C1 segment of cervical spinal cord (tissue), 14 donors: Measurements from ENCODE around the gene RANBP3.

ENCODE experiments used
- DNase-seq, 14 donors: peaks; one replicate each; lab custom pipeline; 2025; lab: John Stamatoyannopoulos, UW

RANBP3 gene

DNA sequence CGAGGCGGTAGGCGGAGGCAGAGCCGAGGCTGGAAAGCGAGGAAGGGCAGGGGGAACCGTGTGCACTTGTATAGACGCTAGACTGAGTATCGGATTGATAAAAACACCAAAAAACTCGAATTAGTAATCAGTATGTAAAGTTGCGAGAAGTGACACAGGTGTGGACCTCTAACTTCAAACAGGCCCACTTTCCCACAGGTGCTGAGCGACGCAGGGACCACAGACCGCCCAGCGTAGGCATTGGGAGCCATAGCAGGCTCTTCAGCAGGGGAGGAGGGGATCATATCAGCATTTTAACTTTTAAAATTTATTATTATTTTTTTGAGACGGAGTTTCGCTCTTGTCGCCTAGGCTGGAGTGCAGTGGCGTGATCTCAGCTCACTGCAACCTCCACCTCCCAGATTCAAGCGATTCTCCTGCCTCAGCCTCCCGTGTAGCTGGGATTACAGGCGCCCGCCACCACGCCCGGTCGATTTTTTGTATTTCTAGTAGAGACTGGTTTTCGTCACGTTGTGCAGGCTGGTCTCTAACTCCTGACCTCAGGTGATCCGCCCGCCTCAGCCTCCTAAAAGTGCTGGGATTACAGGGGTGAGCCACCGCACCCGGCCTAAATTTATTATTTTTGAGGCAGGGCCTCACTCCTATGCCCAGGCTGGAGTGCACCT lies 72.7 kb downstream of the RANBP3 start:
- DNase-seq: no peak

DNA sequence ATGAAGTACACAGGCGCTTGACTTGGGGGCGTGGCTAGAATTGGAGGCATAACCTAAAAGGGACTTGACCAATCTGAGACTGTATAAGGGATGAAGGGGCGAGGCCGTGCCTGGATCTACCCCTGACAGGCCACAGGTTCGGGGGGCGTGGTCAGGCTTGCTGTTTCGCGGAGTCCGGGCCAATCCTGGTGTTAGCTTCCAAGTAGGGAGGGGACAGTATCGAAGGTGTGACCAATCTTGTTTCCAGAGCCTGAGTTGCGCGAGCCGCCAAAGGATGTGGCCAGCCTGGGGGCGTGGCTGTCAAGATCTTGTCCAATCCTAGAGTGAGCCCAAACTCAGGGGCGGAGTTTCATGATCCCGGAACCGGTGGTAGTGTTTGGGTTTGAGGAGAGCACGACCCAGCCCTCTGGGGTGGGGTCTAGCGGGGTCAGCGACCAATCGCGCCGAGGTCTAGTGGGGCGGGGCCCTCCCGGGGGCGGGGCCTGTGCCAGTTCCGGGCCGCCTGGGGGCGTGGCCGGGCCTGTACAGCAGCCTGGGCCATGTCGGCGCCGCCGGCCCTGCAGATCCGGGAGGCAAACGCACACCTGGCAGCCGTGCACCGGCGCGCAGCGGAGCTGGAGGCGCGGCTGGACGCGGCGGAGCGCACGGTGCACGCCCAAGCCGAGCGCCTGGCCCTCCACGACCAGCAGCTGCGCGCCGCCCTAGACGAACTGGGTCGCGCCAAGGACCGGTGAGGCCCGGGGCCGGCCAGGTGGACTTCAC lies 73.4 kb downstream of the RANBP3 start, which contains the start of gene VMAC:
Gene VMAC, plus strand, starts transcription at position 521 of the 762 bp plus-strand sequence. Its CDS starts 19 bp downstream, at position 540.
- DNase-seq: peak; percentile 95 to 100 (median 99)

DNA sequence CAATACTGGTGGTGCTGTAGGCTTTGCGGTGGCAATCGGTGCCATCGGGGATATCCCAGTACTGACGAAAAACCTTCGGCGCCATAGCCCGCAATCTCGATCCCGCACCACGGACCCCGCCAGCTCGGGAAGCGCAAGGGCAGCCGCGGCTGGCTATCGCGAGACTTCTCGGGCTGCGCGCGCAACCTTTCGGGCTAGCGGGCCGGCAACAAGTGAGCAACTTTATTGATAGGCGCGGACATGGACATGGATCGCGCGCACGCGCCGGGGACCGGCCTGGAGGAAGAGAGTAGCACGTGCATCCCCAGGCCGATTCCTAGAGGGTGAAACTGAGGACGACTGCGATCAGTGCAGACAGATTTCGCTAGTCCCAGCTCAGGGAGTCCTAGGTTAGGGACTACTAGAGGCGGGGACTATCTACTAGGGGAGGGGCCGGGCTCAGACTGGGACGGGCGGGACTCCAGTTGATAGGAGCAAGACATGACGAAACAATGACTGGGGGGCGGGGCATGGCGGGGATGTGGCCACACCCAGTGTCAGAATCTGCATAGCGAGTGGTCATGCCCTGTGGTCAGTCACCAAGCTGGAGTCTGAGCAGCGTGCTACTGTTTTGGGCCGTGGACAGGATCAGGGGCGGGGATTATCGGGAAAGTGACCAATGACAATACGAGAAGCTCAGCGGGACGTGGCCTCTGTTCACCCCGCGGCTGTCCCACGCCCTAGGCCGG lies 74.2 kb downstream of the RANBP3 start, which contains the start of gene NDUFA11:
Gene NDUFA11, minus strand, starts transcription at position 167 of the 728 bp plus-strand sequence. Its CDS starts 82 bp downstream, at position 85.
- peak; percentile 95 to 100 (median 99) for DNase-seq

DNA sequence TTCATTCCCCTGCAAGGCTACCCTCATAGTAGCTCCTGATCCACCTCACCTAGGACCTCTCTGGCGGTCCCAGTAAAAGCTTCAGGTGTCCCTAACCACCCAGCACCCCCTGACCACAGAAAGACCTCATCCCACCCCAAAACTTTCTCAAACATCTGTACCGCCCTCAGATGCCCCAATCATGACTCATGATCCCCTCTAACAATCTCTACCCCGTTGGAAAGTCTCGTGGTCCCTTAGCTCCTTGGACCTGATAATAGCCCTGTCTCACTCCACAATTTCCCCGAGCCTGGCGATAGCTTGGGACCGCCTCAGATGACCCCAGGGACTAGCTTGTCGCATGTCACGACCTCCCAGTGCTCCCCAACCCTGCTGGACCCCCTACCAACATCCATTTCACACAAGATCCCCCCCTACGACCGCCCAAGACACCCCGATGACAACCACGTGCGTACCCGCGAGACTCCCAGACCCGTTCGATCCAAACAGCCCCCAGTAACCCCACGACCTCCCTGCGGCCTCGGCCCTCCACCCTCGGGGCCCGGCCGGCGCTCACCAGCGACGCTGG lies 74.8 kb downstream of the RANBP3 start:
- no peak for DNase-seq

DNA sequence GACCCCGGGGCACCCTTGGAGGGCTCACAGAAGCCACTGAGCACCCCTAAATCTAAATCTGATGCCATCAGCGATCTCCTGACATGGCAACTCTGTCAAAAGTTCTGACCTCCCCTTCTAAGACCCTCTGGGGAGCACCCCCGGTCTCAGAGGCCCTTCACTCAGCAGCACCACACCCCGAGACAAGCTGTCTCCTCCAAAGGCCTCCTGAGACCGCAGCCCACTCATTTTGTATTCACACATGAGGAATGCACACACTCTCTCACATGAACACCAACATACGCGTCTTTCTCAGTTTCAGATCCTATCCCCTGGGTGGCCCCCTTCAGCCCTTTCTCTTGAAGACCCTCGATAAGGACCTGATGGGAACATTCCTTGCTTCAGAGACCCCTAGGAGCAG lies 77.0 kb downstream of the RANBP3 start:
- no peak for DNase-seq

DNA sequence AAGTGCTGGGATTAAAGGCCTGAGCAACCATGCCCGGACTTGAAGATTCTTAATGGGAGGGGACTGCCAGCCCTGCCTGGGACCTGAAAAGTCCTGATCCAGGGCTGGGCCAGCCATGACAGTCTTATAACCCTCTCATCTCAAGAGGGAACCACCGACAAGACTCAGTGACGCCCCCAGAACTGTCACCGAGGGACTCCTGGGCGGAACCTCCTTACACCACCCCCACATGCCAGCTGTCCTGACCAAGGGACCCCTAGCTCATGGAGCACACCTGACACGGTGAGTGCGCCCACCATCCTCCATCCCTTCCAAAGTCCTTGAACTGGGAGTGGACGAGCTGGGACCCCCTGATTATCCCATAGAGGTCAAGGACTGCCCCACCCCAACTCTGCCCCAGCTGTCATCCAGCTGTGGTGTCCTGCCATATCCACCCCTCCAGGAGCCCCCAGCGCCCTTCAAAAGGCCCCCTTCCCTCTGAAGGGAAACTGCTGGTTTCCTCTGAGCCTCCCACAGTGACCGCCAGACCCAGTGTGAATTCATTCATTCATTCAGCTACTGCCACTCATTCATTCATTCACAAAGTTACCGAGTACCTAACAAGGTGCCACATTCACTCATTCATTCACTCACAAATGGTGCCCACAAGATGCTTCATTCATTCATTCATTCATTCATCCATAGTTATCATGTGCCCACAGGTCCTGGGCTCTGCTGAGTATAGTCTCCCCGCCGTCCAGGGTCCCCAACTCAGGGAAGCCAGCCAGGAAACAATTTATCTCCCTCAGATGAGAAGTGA lies 78.0 kb downstream of the RANBP3 start:
- no peak for DNase-seq

DNA sequence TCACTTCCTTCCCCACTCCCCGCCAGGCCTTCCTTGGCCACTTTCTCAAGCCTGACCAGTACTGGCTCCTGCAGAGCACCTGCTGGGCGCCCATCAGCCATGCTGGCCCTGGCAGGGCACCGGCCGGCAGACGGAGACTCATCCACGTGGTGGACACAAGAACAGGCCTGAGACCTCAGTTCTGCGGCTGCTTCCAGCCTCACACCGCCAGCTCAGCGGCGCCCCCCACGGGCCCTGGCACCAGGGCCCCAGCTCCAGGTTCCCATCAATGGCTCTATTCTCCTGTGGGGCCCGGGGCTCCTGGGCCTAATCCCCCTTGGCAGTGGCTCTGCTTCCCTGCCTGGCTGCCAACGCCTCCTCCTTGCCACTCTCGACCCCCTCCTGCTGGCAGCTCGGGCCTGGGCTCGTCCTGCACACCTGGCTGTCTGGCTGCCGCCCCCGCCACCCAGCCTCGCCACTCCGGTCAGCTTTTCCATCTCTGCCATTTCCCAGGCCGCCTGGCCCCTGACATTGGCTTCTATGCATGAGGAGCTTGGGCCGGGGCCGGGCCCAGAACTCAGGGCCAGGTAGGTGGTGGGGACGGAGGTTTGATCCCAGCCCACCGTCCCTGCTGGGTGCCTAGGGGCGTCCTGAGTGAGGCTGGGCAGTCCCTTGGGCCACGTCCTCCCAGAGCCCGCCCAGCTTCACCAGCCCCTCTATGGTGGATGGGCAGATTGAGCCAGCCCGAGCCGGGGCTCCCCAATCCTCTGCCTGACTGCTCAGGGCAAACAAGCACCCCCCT lies 80.6 kb downstream of the RANBP3 start:
- DNase-seq: peak in 1 of 14 donors; percentile 32

DNA sequence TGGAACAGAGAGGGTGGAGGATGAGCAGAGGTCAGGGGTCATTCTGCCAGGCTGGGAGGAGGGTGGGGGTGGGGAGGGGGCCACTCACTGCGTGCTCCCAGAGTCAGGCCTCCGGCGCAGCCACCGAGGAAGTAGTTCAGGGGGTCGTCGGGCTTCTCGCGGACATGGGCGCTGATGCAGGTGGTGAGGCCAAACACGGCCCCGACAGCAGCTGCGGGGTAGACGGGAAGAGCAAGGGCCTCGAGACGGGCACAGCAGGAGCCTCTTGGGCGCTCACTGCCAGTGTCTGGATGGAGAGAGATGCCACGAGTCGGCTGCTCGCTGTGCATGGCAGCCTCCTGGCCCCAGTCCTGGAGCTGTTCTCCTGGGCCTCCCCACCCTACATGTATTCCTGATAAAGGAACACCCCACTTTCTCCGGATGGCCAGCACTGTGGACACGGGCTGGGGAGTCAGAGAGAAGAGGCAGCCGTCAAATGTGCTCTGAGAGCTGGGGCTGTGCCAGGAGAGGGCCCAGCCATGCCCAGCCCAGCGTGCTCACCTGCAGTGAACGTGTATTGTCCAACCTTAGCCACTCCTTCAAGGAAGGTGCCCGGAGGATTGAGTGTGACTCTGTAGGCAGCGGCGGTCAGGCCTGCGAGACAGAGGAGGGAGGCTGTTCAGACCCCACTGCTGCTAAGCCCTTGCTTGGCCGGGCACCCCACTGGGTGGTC lies 81.4 kb downstream of the RANBP3 start:
- no peak for DNase-seq

DNA sequence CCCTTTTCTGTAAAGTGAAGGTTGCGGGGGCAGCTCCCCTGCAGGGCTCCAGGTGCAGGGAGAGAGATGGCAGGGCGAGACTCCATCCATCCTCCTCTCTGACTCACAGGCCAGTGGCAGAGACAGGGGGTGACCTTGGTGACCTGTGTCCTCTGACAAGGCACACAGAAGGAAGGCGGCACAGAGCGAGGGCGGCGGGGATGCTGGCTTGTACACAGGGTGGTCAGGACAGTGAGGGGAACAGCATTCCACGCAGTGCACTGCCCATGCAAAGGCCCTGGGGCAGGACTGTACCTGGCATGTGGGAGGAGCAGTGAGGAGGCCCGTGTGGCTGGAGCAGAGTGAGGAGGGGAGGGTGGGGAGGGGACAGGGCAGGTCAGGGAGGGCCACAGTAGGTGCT lies 82.0 kb downstream of the RANBP3 start:
- DNase-seq: no peak

DNA sequence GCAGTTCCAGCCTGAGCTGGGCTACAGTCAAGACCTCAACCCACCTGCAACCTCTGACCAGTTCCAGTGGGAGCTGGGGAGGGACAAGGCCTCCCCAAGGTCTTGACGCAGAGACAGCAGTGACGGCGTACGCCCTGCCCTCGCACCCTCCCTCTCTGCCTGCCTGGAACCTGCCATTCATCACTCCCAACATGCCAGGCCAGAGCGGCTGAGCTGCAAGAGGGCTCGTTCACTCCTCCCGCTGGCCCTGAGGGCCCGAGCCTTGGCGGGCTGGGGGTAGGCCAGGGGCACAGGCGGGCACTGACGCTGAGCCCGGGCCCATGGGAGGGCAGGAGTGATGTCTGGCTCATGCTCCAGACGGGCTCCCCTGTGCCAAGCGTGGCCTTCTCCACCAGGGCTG lies 82.5 kb downstream of the RANBP3 start:
- DNase-seq: no peak

DNA sequence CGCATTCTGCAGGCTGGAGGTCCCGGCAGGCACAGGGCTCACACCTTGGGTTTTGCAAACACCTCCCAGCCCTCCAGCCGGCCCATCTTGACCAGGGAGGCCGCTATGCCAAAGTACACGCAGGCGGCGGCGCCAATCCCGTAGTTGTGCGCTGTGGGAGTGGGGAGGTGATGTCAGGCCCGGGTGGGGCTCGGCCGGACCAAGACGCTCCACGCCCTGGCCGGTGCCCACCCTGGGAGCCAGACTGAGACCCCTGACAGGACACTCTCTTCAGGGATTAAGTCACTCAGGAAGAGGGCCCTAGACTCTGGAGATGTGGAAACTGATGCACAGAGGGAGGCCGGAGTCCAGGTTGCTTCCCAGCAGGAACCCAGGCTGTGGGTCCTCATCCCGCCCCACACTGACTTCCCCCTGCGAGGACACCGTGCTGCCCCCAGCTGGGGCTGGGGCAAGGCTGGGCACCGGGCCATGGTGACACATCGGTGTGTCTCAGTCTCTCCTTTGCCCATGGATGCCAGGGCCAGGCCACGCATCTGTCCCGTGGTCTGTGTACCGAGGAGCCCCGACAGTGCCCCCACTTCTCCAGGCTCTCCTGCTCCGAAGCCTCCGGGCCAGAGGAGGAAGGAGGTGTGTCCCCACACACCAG lies 83.1 kb downstream of the RANBP3 start:
- no peak for DNase-seq

DNA sequence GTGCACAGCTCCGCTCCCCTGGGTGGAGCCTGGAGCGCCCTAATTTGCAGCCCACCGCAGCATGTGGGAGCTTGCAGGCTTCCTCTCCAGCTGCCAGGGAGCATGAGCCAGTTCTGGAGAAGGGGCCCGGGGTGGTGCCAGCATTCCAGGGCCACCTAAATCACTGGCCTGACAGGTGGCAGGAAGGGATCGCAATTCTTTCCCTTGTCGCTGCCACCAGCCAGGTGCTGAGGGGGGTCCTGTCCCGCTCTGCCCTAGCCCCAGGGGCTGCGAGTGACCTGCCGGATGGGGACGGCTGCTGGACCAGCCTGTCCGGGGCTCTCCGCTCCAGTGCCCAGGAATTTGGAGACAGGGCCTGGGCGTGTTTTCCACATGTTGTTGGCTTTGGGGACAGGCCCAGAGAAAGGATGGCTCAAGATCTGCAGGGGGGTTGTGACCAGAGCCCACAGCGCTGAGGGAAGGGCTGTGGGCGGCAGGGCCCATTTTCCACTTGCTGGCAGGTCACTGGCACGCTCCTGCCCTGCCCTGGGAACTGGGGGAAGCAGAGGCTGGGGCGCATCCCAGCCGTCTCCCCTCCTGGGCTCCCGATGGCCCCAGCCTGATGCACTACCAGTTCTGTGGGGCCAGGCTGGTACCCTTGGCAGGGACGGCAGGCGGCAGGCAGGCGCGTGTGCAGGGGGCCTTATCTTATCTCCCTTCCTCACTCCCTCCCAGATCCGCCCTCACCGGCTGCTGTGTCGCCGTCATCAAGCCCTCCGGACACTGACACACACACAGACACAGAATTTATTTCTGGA lies 83.8 kb downstream of the RANBP3 start:
- DNase-seq: no peak

DNA sequence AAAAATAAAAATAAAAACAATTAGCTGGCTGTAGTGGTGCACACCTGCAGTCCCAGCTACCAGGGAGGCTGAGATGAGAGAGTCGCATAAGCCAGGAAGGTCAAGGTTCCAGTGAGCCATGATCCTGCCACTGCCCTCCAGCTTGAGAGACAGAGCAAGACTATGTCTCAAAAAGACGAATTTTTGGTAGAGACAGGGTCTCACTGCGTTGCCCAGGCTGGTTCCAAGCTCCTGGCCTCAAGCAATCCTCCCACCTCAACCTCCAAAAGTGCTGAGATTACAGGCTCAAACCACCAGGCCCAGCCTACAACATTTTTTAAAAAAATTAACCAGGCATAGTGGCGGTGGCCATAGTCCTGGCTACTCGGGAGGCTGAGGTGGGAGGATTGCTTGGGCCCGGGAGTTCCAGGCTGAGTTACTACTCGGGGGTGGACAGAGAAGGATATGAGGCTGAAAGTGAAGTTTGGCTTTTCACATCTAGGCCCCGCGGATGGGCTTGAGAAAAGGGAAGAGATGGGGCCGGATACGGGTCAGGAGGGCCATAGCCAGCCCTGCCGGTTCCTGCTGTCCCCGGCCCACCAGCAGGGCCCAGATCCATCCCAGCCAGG lies 84.5 kb downstream of the RANBP3 start:
- no peak for DNase-seq

DNA sequence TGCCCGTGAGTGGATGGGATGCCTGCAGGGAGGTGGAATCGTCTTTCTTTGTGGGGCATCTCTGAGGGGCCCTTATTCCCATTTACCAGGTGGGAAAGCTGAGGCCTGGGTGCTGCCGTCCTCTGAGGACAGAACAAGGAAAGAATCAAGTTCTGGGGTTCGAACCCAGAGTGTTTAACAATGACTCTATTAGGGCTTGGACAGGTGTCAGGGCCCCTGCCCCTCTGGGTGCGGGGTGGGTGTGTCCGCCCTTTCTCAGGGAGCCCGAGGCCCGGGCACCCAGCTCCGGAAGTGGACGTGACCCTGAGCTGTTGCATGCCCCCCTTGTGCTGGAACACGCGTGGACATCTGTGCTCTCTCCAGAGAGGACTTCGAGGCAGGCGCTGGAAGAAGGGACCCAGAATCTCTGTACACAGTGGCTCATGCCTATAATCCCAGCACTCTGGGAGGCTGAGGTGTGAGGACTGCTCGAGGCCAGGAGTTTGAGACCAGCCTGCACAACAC lies 85.1 kb downstream of the RANBP3 start:
- DNase-seq: no peak

DNA sequence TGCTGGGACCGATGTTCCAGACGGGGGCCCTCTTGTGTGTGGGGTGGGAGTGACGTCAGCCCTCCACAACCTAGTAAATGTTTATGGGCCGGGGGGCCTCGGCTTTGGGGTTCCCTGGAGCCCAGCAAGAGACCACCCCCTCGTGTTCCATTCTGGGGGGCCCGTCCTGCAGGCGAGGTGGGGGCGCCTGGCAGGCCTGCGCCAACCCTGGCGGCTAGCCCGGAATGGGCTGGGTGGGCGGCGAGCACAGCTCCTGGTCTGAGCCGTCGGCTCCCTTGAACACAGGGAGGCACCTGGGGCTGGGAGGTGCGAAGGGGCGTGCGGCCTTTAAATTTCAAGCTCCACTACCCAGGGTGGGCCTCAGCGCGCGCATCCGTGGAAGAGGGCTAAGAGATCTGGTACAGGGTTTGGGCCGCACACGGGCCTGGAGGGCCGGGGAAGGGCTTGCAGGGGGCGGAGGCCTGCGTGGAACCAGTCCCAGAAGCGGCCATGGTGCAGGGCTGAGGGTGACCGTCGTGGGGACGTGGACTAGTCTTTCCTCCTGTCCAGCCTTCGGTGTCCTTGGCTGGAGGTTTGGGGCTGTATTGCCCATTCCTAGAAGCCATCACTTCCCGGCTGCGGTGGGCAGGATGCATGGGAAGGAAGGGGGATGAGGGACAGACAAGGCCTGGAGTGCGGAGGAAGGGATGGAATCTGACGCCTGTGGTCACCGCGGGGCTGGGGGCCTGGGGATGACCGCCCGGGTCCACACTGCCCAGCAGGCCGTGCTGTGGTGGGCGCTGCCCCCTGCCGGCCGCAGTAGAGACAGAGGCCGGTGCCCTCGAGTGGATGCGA lies 85.8 kb downstream of the RANBP3 start:
- DNase-seq: peak in 6 of 14 donors; percentile 5 to 42 (median 18)

DNA sequence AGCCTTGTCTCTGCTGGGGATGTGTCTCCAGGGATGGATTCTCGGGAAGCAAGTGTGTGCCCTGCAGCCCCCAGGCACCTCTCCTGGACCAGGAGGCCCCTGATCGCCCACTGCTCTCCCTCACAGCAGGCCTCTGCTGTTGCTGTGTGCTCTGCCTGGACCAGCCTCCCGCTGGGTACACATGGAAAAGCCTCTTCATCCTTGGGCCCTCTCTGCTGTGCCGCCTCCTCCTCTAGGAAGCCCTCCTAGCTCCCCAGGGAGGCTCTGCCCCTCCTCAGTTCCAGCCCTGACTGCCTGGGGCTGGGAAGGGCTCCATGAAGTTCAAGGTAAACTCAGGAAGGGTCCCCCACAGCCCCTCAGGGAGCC lies 86.4 kb downstream of the RANBP3 start:
- no peak for DNase-seq

DNA sequence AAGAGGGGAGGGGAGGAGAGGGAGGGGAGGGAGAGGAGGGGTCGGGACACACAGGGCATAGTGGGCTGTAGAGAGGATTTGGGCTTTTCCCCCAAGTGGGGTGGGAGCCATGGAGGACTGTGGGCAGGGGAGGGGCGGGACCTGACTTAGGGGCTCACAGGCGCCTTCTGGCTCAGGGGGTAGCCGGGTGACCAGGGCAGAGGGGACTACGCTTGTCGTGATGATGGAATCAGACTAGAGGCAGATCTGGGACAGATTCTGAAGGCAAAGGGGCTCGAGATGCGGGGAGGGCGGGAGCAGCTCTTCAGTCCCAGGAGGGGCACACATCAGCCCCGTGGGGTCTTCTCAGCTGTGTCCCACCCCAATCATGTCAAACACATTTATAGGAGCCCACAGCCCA lies 87.8 kb downstream of the RANBP3 start:
- DNase-seq: no peak
